ENCODE measurements around the gene LRFN4.
A peak's percentile ranks its signal among the peaks of the same experiment; 100 is the strongest.
"Not testable (repeated sequence)": the region's sequence is repeated elsewhere in the genome, so short reads cannot be mapped to it uniquely, and the experiment has no call there.

The LRFN4 gene

GRCh38 chr11:66856496-66857233 is at the start of gene LRFN4:
Gene LRFN4 (plus strand): TSS chr11:66857064. CDS start chr11:66857745, 681 bp downstream.
- DNase-seq = peak; percentile 55

GRCh38 chr11:66809592-66809991 is 47.3 kb upstream of the LRFN4 start:
- no peak for DNase-seq

DNA sequence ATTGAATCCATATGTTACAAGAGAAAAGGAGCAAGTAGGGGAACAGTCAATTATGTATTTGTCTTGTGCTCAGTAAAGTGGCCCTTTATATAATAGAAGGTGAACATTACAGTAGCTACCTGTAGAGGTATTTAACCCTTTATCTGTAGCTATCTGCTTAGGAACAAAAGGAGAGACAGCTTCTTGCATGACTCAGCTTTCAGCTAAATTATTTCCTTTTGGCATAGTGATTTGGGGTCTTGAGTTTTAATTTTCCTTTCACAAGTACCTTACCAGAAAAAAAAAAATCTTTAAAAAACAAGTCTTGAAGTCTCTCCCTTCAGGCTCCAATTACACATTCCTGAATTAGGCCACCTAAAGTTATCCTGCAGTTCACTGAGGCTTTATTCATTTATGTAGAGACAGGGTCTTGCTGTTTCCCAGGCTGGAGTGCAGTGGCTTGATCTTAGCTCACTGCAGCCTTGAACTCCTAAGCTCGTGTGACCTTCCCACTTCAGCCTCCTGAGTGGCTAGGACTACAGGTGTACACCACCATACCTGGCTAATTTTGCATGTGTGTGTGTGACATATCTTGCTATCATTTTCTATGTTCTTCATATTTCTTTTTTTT is 46.2 kb upstream of the LRFN4 start:
- DNase-seq = no peak

DNA sequence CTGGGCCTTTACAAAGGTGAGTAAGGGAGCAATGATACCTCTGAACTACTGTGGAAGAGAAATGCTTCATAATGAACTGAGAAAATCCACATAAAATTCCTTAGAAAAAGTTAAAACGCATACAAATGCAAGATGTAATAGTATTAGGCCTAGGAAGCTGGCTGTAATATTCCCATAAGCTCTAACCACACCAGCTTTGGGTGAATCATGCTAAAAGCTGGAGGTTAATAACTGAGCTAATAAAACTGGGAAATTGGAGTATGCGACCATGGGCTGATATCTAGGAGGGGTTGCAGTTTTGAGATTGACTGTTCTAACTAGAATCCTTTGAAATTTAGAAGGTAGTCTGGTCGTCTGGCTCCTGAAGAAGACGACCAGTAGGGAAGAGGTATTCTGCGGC is 42.2 kb upstream of the LRFN4 start:
- no peak for DNase-seq

DNA sequence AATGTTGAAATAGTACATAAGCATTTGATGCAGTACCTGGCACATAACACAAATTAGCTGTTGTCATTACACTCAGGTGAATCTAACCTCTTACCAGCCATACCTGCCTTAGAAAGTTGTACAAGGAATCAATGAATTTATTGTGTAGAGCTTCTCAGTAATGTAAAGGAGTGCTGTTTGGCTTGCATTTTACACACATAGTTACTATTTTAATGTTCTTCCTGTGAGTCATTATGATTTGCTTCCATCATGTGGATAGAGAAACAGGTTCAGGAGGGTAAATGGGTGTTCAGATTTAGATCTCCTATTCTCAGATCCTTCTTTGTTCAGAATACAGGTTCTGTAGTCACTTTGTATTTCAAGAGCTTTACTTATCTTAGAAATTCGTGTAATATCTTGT is 41.2 kb upstream of the LRFN4 start:
- no peak for DNase-seq

- no peak for DNase-seq
Measured at GRCh38 chr11:66818231-66818955, 38.5 kb upstream of the LRFN4 start.

- no peak for DNase-seq
Measured at GRCh38 chr11:66820381-66820780, 36.5 kb upstream of the LRFN4 start.

- no peak for DNase-seq
Measured at GRCh38 chr11:66820901-66821300, 36.0 kb upstream of the LRFN4 start.

DNA sequence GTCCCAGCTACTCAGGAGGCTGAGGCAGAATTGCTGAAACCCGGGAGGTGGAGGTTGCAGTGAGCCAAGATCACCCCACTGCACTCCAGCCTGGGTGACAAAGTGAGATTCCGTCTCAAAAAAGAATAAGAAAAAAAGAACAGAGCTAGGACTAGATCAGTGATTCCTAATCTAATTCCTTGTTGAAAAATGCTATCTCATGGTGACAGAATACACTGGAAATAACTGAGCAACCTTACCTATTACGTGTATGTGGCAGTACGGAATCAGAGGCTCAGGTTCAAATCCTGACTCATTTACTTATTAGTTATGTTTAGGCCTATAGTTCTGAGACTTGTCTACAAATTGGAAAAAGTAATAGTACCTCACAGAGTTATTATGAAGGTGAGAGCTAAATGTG is 33.2 kb upstream of the LRFN4 start:
- no peak for DNase-seq

DNA sequence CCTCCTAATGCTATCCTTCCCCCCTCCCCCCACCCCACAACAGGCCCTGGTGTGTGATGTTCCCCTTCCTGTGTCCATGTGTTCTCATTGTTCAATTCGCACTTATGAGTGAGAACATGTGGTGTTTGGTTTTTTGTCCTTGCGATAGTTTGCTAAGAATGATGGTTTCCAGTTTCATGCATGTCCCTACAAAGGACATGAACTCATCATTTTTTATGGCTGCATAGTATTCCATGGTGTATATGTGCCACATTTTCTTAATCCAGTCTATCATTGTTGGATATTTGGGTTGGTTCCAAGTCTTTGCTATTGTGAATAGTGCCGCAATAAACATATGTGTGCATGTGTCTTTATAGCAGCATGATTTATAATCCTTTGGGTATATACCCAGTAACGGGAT is 32.3 kb upstream of the LRFN4 start:
- not testable (repeated sequence) for DNase-seq

GRCh38 chr11:66834539-66834845 is 22.4 kb upstream of the LRFN4 start:
- no peak for DNase-seq

DNA sequence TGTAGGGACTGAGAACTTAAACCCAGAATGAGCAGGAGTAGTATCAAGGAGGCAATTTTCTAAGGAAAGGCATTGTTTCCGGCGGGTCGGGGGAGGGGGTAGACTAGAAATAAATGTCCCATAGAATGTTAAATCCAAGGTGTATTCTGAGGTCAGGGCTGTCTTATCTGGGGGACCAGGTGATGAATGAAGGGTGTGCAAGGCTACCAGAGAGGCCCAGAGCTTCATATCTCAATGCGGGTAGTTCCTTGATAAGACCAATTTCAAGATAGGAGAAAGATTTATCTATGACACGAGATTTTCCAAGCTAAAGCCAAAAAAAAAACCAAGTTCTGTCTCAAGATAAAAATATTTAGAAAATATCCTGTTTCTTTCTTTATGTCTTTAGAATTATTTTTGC is 21.9 kb upstream of the LRFN4 start:
- no peak for DNase-seq

- no peak for DNase-seq
Measured at GRCh38 chr11:66835768-66836405, 21.0 kb upstream of the LRFN4 start.

DNA sequence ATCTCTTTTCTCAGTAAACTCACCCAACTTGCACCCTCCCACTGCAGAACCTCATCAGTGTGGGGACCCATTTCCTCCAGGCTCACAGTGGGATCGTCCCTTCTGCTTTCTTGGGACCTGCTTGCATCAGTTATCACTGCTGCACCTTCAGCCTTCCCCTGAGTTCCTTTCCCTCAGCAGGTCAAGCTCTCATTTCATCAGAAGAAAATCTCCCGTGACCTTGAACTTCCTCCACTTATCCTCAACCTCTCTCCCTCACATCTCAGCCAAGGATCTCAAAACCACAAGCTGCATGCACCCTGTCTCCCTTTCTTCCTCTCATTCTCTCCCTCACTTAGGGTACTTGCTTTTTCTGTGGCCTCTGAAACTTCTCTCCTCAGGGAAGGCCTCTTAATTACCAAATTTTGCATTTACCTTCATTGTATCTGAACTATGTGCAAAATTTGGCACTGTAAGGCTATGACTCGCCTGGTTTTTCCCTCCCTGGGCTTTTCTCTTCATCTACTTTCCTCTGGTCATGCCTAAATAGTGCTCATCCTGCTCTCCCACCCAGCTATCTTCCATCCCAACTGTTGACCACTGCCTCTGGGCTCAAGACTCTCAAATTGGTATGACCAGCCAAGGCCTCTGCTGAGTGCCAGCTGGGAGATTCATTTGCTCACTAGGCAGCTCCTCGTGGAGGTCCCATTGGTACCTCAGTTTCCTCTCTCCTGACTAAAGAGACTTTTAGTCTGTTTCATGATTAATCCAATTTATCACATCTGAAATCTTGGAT is 16.4 kb upstream of the LRFN4 start:
- no peak for DNase-seq

DNA sequence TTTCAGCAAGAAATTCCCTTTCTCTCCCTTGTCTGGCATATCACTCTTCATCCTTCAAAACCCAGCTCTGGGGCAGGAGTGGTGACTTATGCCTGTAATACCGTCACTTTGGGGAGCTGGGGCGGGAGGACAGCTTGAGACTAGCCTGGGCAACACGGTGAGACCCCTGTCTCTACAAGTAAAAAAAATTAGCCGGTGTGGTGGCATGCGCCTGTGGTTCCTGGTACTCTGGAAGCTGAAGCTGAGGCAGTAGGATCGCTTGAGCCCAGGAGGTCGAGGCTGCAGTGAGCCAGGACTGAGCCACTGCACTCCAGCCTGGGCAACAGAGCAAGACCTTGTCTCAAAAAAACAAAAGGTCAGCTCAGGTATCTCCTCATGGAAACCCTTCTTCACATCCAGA is 15.0 kb upstream of the LRFN4 start:
- DNase-seq = no peak

GRCh38 chr11:66842501-66842895 is 14.4 kb upstream of the LRFN4 start:
- no peak for DNase-seq

GRCh38 chr11:66842896-66843775 is 13.7 kb upstream of the LRFN4 start, which contains the start of gene RCE1:
Gene RCE1 (plus strand): TSS chr11:66843441. CDS start chr11:66843456, 15 bp downstream.
- DNase-seq = peak; percentile 86

- DNase-seq = peak; percentile 5
Measured at GRCh38 chr11:66843776-66844495, 12.9 kb upstream of the LRFN4 start.

GRCh38 chr11:66844496-66845142 is 12.2 kb upstream of the LRFN4 start:
- DNase-seq = peak; percentile 6

- peak; percentile 5 for DNase-seq
Measured at GRCh38 chr11:66845143-66845875, 11.6 kb upstream of the LRFN4 start.
